K562 (cell line): ENCODE measurements around the gene ZBTB7A. TPM values are rescaled to one million over a fixed set of nuclear protein-coding genes. Genes with fewer than 3 reads are reported as not detected.

Experiments used
- EGR1 ChIP-seq: fragments of 450-650 bp; conservative IDR thresholded peaks from 2 replicates; pipeline ENCODE4 v1.6.1; 2017; ENCODE audit warnings: mild to moderate bottlenecking
- ELF1 ChIP-seq: fragments of 200-800 bp; sonication (Bioruptor generic); IDR thresholded peaks from 2 replicates; pipeline ENCODE4 v1.6.1; 2016; ENCODE audit warnings: missing genetic modification characterization, missing compliant biosample characterization
- EP300 ChIP-seq: IDR thresholded peaks from 2 replicates; pipeline ENCODE4 v1.6.1; 2012; ENCODE audit warnings: low read length, improper control_type of control experiment
- HCFC1 ChIP-seq: IDR thresholded peaks from 2 replicates; pipeline ENCODE4 v1.6.1; 2012; ENCODE audit warnings: low read depth, low read length, improper control_type of control experiment
- MEIS2 ChIP-seq: fragments of 450-650 bp; IDR thresholded peaks from 2 replicates; pipeline ENCODE4 v1.6.1; 2014; ENCODE audit warnings: mild to moderate bottlenecking; ENCODE audit not compliant: partially characterized antibody
- PHF20 ChIP-seq: fragments of 450-650 bp; IDR thresholded peaks from 2 replicates; pipeline ENCODE4 v1.6.1; 2018; ENCODE audit not compliant: partially characterized antibody
- STAT5B ChIP-seq: fragments of 250-450 bp; sonication (Bioruptor Pico); IDR thresholded peaks from 2 replicates; pipeline ENCODE4 v1.8.0; 2021; ENCODE audit warnings: mild to moderate bottlenecking, inconsistent platforms
- ZNF174 ChIP-seq: fragments of 250-450 bp; sonication (Bioruptor Pico); IDR thresholded peaks from 2 replicates; pipeline ENCODE4 v1.4.0; 2020; ENCODE audit warnings: mild to moderate bottlenecking
- polyA plus RNA-seq, 8 experiments: library from polyadenylated mRNA; depleted of rRNA in 4 of 8; stranded (reverse) in 5 of 8; unstranded in 3 of 8; fragments of >200 nt; fragmentation: Nextera tagmentation in 2 of 8; fragmentation: Illumina TruSeq in 1 of 8; extraction: Ambion mirVana in 2 of 8; extraction: Trizol in 1 of 8; gene quantifications; 2 replicates each; pipeline versions ENCODE4 v1.2.1 to v1.2.3, GENCODE V29; 2011 to 2014; ENCODE audit warnings: inconsistent platforms in 1 of 8, missing spikeins in 1 of 8
- total RNA-seq, 7 experiments: library from RNA; depleted of rRNA in 6 of 7; stranded (reverse); fragments of >200 nt in 6 of 7; fragmentation: Illumina TruSeq in 2 of 7; extraction: Trizol in 2 of 7; gene quantifications; 2 replicates each; pipeline versions ENCODE4 v1.2.1 to v1.2.3, GENCODE V29; 2011 to 2021; ENCODE audit warnings: low replicate concordance in 1 of 7
- TF ChIP-seq, protein P1 (sequence below), 2 experiments: fragments of 250-450 bp in 1 of 2; fragments of 450-650 bp in 1 of 2; sonication (Bioruptor Pico) in 1 of 2; IDR thresholded peaks; 2 replicates each; pipeline versions ENCODE4 v1.6.1 to v1.8.0; 2016 to 2021; ENCODE audit warnings: mild to moderate bottlenecking in 2 of 2, moderate library complexity in 2 of 2, missing compliant biosample characterization in 1 of 2, missing genetic modification characterization in 1 of 2
- TF ChIP-seq, protein P2 (sequence below): fragments of 250-450 bp; sonication (Bioruptor Pico); IDR thresholded peaks from 2 replicates; pipeline ENCODE4 v1.5.1; 2021; ENCODE audit warnings: mild to moderate bottlenecking
- TF ChIP-seq, protein P3 (sequence below): sonication (generic); formaldehyde crosslinking; IDR thresholded peaks from 2 replicates; pipeline ENCODE4 v1.8.0; 2022; ENCODE audit warnings: missing genetic modification reagents, mild to moderate bottlenecking, moderate library complexity, borderline replicate concordance
- TF ChIP-seq, protein P4 (sequence below): fragments of 450-650 bp; IDR thresholded peaks from 2 replicates; pipeline ENCODE4 v1.6.1; 2017; ENCODE audit warnings: antibody characterized with exemption
- TF ChIP-seq, protein P5 (sequence below), 2 experiments: fragments of 450-650 bp; IDR thresholded peaks; 2 replicates each; pipeline ENCODE4 v1.6.1; 2016; ENCODE audit warnings: mild to moderate bottlenecking in 2 of 2, borderline replicate concordance in 1 of 2, low read depth in 1 of 2, moderate library complexity in 1 of 2

The ZBTB7A gene
- total and polyA plus RNA-seq, 9 of the 15 experiments (the other 6 are each of a cell fraction or from before 2014, with no cell fraction given), result 0.11 to 34.0 (median 4.6) TPM

GRCh38 chr19:4066682-4067395 lies at the start of gene ZBTB7A (continued):
- TF ChIP-seq, protein P1, sequence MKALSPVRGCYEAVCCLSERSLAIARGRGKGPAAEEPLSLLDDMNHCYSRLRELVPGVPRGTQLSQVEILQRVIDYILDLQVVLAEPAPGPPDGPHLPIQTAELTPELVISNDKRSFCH (CRISPR knock-in tag; IDR thresholded peaks at IDR 0.05), result no peak
- TF ChIP-seq, protein P1 (tag; IDR thresholded peaks at IDR 0.05), result no peak
- no peak for TF ChIP-seq PHF20
- peak; percentile 70 for TF ChIP-seq ELF1 (tag)
- TF ChIP-seq EGR1, result no peak
- TF ChIP-seq MEIS2, result no peak
- TF ChIP-seq EP300, result no peak
- TF ChIP-seq HCFC1, result peak; percentile 29; the same call in 1 of the 2 replicates
- TF ChIP-seq, protein P2, sequence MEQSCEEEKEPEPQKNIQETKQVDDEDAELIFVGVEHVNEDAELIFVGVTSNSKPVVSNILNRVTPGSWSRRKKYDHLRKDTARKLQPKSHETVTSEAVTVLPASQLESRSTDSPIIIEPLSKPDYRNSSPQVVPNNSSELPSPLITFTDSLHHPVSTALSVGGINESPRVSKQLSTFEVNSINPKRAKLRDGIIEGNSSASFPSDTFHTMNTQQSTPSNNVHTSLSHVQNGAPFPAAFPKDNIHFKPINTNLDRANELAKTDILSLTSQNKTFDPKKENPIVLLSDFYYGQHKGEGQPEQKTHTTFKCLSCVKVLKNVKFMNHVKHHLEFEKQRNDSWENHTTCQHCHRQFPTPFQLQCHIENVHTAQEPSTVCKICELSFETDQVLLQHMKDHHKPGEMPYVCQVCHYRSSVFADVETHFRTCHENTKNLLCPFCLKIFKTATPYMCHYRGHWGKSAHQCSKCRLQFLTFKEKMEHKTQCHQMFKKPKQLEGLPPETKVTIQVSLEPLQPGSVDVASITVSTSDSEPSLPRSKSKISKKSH (CRISPR knock-in tag), result no peak
- no peak for TF ChIP-seq ZNF174 (CRISPR knock-in tag)
- TF ChIP-seq, protein P3, sequence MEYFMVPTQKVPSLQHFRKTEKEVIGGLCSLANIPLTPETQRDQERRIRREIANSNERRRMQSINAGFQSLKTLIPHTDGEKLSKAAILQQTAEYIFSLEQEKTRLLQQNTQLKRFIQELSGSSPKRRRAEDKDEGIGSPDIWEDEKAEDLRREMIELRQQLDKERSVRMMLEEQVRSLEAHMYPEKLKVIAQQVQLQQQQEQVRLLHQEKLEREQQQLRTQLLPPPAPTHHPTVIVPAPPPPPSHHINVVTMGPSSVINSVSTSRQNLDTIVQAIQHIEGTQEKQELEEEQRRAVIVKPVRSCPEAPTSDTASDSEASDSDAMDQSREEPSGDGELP (CRISPR knock-in tag), result no peak
- TF ChIP-seq, protein P4, sequence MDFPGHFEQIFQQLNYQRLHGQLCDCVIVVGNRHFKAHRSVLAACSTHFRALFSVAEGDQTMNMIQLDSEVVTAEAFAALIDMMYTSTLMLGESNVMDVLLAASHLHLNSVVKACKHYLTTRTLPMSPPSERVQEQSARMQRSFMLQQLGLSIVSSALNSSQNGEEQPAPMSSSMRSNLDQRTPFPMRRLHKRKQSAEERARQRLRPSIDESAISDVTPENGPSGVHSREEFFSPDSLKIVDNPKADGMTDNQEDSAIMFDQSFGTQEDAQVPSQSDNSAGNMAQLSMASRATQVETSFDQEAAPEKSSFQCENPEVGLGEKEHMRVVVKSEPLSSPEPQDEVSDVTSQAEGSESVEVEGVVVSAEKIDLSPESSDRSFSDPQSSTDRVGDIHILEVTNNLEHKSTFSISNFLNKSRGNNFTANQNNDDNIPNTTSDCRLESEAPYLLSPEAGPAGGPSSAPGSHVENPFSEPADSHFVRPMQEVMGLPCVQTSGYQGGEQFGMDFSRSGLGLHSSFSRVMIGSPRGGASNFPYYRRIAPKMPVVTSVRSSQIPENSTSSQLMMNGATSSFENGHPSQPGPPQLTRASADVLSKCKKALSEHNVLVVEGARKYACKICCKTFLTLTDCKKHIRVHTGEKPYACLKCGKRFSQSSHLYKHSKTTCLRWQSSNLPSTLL, result no peak
- TF ChIP-seq STAT5B, result no peak
- TF ChIP-seq, protein P5, sequence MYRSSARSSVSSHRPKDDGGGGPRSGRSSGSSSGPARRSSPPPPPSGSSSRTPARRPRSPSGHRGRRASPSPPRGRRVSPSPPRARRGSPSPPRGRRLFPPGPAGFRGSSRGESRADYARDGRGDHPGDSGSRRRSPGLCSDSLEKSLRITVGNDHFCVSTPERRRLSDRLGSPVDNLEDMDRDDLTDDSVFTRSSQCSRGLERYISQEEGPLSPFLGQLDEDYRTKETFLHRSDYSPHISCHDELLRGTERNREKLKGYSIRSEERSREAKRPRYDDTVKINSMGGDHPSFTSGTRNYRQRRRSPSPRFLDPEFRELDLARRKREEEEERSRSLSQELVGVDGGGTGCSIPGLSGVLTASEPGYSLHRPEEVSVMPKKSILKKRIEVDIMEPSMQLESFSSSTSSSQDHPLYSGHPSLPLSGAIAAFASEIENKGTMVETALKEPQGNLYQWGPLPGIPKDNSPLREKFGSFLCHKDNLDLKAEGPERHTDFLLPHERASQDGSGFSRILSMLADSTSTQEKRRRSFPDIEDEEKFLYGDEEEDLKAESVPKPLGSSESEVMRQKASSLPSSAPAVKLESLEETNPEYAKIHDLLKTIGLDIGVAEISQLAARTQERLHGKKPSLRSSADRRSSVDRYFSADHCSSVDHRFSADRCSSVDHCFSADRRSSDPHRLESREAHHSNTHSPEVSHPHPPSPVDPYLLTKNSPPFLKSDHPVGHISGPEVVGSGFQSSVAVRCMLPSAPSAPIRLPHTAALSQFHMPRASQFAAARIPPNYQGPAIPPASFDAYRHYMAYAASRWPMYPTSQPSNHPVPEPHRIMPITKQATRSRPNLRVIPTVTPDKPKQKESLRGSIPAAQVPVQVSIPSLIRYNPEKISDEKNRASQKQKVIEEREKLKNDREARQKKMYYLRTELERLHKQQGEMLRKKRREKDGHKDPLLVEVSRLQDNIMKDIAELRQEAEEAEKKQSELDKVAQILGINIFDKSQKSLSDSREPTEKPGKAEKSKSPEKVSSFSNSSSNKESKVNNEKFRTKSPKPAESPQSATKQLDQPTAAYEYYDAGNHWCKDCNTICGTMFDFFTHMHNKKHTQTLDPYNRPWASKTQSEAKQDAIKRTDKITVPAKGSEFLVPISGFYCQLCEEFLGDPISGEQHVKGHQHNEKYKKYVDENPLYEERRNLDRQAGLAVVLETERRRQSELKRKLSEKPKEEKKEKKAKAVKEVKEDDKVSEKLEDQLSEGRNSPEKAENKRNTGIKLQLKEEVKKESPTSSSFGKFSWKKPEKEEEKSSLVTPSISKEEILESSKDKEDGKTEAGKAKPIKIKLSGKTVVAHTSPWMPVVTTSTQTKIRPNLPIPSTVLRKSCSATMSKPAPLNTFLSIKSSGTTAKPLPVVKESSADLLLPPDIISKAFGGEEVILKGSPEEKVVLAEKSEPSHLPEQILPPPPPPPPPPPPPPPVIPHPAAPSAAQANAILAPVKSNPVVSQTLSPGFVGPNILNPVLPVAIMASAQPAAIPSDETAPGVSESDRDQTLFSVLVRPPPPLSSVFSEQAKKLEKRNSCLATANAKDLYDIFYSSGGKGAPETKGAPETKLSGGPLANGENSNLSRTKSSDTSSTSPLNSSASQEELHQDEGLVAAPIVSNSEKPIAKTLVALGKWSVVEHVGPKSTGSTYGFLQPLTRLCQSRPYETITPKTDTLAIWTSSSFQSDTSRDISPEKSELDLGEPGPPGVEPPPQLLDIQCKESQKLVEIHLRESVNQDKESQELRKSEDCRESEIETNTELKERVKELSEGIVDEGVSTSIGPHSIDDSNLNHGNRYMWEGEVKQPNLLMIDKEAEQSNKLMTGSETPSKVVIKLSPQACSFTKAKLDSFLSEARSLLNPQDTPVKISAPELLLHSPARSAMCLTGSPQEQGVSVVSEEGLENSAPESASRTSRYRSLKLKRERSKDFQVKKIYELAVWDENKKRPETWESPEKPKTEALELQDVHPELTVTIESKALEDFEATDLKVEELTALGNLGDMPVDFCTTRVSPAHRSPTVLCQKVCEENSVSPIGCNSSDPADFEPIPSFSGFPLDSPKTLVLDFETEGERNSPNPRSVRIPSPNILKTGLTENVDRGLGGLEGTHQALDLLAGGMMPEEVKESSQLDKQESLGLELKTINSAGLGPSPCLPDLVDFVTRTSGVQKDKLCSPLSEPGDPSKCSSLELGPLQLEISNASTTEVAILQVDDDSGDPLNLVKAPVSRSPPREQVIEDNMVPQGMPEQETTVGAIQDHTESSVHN (IDR thresholded peaks at IDR 0.05; ENCODE audit: borderline replicate concordance in 1 of 2, low read depth in 1 of 2), result no peak
